Nephron progenitor cell (in vitro differentiated cells): Measurements from ENCODE around the gene APOB.
A peak's percentile ranks its signal among the peaks of the same experiment; 100 is the strongest.

ENCODE experiments used
- DNase-seq: peaks from one replicate; pipeline ENCODE4 v3.0.0; 2021
- H3K27ac Mint-ChIP-seq: 2 replicates; pipeline ENCODE4 v1.8.0; 2021; ENCODE audit warnings: mild to moderate bottlenecking, moderate library complexity, mixed read lengths
- H3K27me3 Mint-ChIP-seq: 2 replicates; pipeline ENCODE4 v1.8.0; 2021; ENCODE audit warnings: mild to moderate bottlenecking, low read depth, mixed read lengths; ENCODE audit not compliant: poor library complexity
- H3K36me3 Mint-ChIP-seq: 2 replicates; pipeline ENCODE4 v1.8.0; 2021; ENCODE audit warnings: low read depth, mixed read lengths
- H3K4me1 Mint-ChIP-seq: 2 replicates; pipeline ENCODE4 v1.8.0; 2021; ENCODE audit warnings: mixed read lengths
- H3K4me3 Mint-ChIP-seq: 2 replicates; pipeline ENCODE4 v1.8.0; 2021; ENCODE audit warnings: mild to moderate bottlenecking, moderate library complexity, mixed read lengths
- H3K9me3 Mint-ChIP-seq: 2 replicates; pipeline ENCODE4 v1.8.0; 2021; ENCODE audit warnings: mild to moderate bottlenecking, moderate library complexity, mixed read lengths
- TF ChIP-seq, protein P1 (sequence below): fragments of 200-600 bp; sonication (generic); IDR thresholded peaks from 2 replicates; pipeline ENCODE4 v1.5.0; 2021; ENCODE audit warnings: antibody characterized with exemption

The APOB gene

DNA sequence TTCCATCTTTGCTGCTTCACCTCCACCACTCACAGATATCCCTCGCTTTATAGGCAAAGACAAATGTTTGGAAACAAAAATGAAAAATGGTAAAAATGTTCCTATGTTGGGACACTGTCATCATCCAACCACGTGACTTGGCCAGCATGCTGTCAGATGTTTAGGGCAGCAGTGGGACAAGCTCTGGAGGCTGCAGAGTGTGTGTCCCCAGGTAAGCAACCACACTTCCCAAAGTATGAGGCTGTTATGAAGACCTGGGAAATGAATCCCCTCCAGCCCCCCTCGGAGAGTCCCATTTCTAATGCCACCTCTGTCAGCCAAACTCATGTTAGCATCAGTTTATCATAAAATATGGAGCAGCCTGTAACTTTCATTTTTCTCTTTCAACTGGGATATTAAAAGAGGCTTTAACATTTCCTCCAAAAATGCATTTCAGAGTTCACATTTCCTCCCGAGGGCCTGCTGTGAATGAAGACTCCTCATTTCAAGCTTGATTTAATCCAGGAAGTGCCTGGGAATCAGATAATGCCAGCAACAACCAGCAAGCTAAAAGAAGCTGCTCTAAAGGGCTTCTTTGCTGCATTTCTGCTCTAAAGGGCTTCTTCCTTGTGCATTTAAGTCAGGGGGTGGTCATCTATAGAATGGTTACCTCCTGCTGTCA lies 66.2 kb downstream of the APOB start:
- no peak overlapping the region for H3K4me3 Mint-ChIP-seq

DNA sequence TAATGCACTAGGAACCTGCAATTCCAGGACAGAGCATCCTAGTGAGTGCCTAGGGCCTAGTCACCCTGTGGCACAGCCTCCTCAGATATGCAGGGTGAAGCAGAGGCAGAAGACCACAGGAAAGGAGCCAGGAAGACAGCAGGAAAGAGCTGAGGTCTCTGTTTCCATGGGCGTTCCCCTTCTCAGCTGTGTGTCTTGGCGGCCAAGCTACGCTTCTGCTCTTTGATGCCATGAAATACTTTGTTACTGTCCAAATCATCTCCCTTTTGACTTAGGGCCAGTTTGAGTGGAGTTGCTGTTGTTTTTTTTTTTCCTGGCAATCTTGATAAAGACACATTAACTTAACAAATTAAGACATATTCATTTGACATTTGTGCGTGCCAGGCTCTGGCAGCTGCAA lies 67.3 kb downstream of the APOB start:
- H3K27me3 Mint-ChIP-seq = peaks cover 21% of the 10 kb centered on the region
- DNase-seq = no peak
- H3K36me3 Mint-ChIP-seq = no peaks in the 10 kb centered on the region
- no peaks in the 10 kb centered on the region for H3K9me3 Mint-ChIP-seq
- H3K27ac Mint-ChIP-seq = no peak overlapping the region
- TF ChIP-seq, protein P1, sequence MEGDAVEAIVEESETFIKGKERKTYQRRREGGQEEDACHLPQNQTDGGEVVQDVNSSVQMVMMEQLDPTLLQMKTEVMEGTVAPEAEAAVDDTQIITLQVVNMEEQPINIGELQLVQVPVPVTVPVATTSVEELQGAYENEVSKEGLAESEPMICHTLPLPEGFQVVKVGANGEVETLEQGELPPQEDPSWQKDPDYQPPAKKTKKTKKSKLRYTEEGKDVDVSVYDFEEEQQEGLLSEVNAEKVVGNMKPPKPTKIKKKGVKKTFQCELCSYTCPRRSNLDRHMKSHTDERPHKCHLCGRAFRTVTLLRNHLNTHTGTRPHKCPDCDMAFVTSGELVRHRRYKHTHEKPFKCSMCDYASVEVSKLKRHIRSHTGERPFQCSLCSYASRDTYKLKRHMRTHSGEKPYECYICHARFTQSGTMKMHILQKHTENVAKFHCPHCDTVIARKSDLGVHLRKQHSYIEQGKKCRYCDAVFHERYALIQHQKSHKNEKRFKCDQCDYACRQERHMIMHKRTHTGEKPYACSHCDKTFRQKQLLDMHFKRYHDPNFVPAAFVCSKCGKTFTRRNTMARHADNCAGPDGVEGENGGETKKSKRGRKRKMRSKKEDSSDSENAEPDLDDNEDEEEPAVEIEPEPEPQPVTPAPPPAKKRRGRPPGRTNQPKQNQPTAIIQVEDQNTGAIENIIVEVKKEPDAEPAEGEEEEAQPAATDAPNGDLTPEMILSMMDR = no peak
- H3K4me1 Mint-ChIP-seq = peaks cover 9% of the 10 kb centered on the region
- no peak overlapping the region for H3K4me3 Mint-ChIP-seq

More for the DNA sequence above, 66.2 kb downstream of the APOB start:
- Mint-ChIP-seq H3K27me3 (peaks cover 21% of the 10 kb centered on the region), H3K9me3 (no peaks in the 10 kb centered on the region), H3K4me1 (peaks cover 9% of the 10 kb centered on the region), H3K36me3 (no peaks in the 10 kb centered on the region), H3K27ac (no peak overlapping the region)
- TF ChIP-seq, protein P1 = no peak
- DNase-seq = no peak

DNA sequence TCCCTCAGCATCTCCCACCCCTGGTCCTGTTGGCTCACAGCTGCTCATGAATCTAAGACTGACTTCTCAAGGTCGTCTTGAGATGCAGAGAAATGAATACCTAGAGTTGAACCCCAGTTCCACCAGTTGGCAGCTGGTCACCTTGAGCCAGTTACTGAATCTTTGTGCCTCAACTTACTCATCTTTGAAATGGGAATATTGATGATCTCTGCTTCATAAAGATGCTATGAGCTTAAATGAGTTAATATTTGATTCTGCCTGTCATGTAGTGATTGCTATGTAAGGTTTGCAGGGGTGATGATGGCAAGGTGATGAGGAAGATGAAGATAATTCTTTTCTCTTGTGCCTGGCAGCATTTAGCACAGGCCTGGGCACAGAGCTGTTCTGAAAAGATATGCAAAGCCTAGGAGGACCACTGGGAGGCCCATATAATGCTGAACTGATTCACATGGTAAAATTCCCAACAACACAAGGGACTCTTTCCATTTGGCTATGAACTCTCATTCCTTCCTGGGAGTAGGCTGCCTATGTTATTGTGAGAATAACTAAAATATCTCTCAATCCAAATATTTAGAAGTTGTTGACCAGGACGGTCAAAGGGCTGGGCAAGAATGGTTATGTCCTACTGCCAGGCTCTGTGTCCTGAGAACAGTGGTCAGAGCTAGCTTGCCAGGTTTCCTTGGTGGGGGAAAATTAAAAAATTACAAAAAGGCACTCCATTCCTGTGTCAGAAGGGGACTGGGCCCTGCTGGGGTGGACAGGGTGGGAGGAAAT lies 70.9 kb downstream of the APOB start:
- no peak for DNase-seq
- no peak overlapping the region for H3K27ac Mint-ChIP-seq
- H3K4me3 Mint-ChIP-seq = no peak overlapping the region
- H3K27me3 Mint-ChIP-seq = peaks cover 11% of the 10 kb centered on the region
- H3K4me1 Mint-ChIP-seq = peaks cover 9% of the 10 kb centered on the region
- H3K9me3 Mint-ChIP-seq = no peaks in the 10 kb centered on the region
- TF ChIP-seq, protein P1 = no peak
- no peaks in the 10 kb centered on the region for H3K36me3 Mint-ChIP-seq

DNA sequence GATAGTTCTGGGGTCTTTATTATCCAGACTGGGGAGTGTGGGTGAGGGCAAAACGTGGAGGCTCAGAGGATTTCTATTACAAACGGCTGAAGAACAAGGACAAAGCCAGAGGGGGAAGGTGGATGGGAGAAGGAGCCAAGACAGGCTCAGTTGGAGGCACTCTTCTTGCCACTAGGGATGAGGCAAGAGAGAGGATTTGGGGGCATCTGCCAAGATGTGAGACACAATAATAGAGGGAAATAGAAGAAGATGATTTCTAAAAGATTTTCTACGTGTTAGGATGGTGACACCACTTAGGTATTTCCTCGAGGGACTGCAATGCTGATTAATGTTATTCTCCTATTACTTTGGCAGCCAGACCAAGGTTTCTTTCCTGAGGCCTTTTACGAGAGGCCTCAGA lies 71.8 kb downstream of the APOB start:
- peak overlapping the region; percentile 70 for H3K27ac Mint-ChIP-seq
- no peaks in the 10 kb centered on the region for H3K36me3 Mint-ChIP-seq
- H3K4me3 Mint-ChIP-seq = no peak overlapping the region
- DNase-seq = no peak
- peaks cover 13% of the 10 kb centered on the region for H3K4me1 Mint-ChIP-seq
- TF ChIP-seq, protein P1 = no peak
- H3K9me3 Mint-ChIP-seq = no peaks in the 10 kb centered on the region
- H3K27me3 Mint-ChIP-seq = peaks cover 11% of the 10 kb centered on the region

DNA sequence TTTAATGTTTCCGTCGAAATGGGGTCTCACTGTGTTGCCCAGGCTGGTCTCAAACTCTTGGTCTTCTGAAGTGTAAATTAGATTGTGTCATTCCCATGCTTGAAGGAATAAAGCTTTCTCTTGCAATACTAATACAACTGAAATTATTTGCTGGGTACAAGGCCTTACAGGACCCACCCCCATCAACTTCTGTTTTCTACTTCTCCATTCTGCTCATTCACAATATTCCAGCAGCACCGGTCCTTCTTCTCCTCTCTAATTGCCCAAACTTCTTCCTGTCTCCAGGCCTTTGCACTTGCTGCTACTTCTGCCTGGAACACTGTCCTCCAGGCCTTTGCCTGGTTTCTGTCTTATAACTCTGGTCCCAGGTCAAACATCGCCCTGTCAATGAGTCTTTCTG lies 73.8 kb downstream of the APOB start:
- H3K9me3 Mint-ChIP-seq = no peaks in the 10 kb centered on the region
- peaks cover 8% of the 10 kb centered on the region for H3K27me3 Mint-ChIP-seq
- no peaks in the 10 kb centered on the region for H3K36me3 Mint-ChIP-seq
- no peak overlapping the region for H3K27ac Mint-ChIP-seq
- TF ChIP-seq, protein P1 = no peak
- peaks cover 14% of the 10 kb centered on the region for H3K4me1 Mint-ChIP-seq
- no peak overlapping the region for H3K4me3 Mint-ChIP-seq
- DNase-seq = no peak
